IMR-90 (cell line): ENCODE results near the gene PLCL2. TPM values are rescaled to one million over a fixed set of nuclear protein-coding genes. Genes with fewer than 3 reads are reported as not detected.

Experiments used
- ATAC-seq: fragments of 200-7000 bp; cut with Tn5 transposase; 2 replicates; pipeline ENCODE4 v1.9.1; 2020; ENCODE audit warnings: low read depth, mild to moderate bottlenecking, moderate library complexity
- BruUV-seq: library from RNA; stranded (reverse); fragments of 400-500 nt; replicated peaks from 2 replicates; lab custom pipeline; 2021; lab: Mats Ljungman, UMichigan
- CTCF ChIA-PET: fragments of 300-600 bp; formaldehyde crosslinking; extraction: SDS; loops from one replicate; lab custom pipeline; 2021; ENCODE audit warnings: antibody characterized with exemption; lab: Yijun Ruan, JAX
- POLR2A ChIA-PET: fragments of 300-600 bp; sonication (Branson Sonifier 250); formaldehyde crosslinking; loops from one replicate; lab custom pipeline; 2022; ENCODE audit warnings: antibody characterized with exemption; ENCODE audit not compliant: unreplicated experiment; lab: Charles Lee
- DNase-seq: peaks from one replicate; pipeline ENCODE4 v3.0.0; 2013
- H2AFZ ChIP-seq: replicated peaks from 2 replicates; pipeline ENCODE3; 2013; ENCODE audit warnings: low read length, mild to moderate bottlenecking; ENCODE audit not compliant: poor library complexity
- H2AK5ac ChIP-seq: 2 replicates; pipeline ENCODE4 v1.6.1; 2013; ENCODE audit warnings: low read depth, low read length, inconsistent platforms
- H2AK9ac ChIP-seq: replicated peaks from 2 replicates; pipeline ENCODE3; 2013; ENCODE audit warnings: mild to moderate bottlenecking, low read depth, low read length, moderate library complexity; ENCODE audit not compliant: poor library complexity
- H2BK120ac ChIP-seq: 2 replicates; pipeline ENCODE4 v1.6.1; 2013; ENCODE audit warnings: low read depth, low read length, inconsistent platforms
- H2BK15ac ChIP-seq: 3 replicates; pipeline ENCODE4 v1.6.1; 2013; ENCODE audit warnings: low read depth, low read length, inconsistent platforms
- H2BK20ac ChIP-seq: 2 replicates; pipeline ENCODE4 v1.6.1; 2013; ENCODE audit warnings: low read depth, mild to moderate bottlenecking, inconsistent platforms, low read length, moderate library complexity
- H2BK5ac ChIP-seq: 2 replicates; pipeline ENCODE4 v1.6.1; 2013; ENCODE audit warnings: mild to moderate bottlenecking, low read depth, low read length, inconsistent platforms; ENCODE audit not compliant: poor library complexity, severe bottlenecking
- H3K14ac ChIP-seq: replicated peaks from 2 replicates; pipeline ENCODE4 v1.6.1; 2013; ENCODE audit warnings: low read depth, low read length, inconsistent platforms
- H3K18ac ChIP-seq: 2 replicates; pipeline ENCODE4 v1.6.1; 2013; ENCODE audit warnings: low read depth, low read length, control low read depth
- H3K23ac ChIP-seq: 2 replicates; pipeline ENCODE4 v1.6.1; 2013; ENCODE audit warnings: low read depth, low read length, inconsistent platforms
- H3K27ac ChIP-seq: 2 replicates; pipeline ENCODE4 v1.5.1; 2013; ENCODE audit warnings: mild to moderate bottlenecking, control low read depth, low read length; ENCODE audit not compliant: insufficient read depth
- H3K27me3 ChIP-seq: 2 replicates; pipeline ENCODE4 v1.6.1; 2013; ENCODE audit warnings: low read length; ENCODE audit not compliant: control insufficient read depth, insufficient read depth
- H3K36me3 ChIP-seq: 2 replicates; pipeline ENCODE4 v1.6.1; 2013; ENCODE audit warnings: low read length, mixed read lengths; ENCODE audit not compliant: control insufficient read depth, insufficient read depth
- H3K4ac ChIP-seq: 2 replicates; pipeline ENCODE4 v1.6.1; 2013; ENCODE audit warnings: low read depth, low read length, inconsistent platforms
- H3K4me1 ChIP-seq: 2 replicates; pipeline ENCODE4 v1.6.1; 2013; ENCODE audit warnings: low read length, mixed read lengths; ENCODE audit not compliant: control insufficient read depth, insufficient read depth
- H3K4me2 ChIP-seq: 2 replicates; pipeline ENCODE4 v1.6.1; 2013; ENCODE audit warnings: low read depth, mild to moderate bottlenecking, control low read depth, low read length, moderate library complexity
- H3K4me3 ChIP-seq: 2 replicates; pipeline ENCODE4 v1.5.1; 2013; ENCODE audit warnings: low read depth, mild to moderate bottlenecking, control low read depth, low read length, moderate library complexity; ENCODE audit not compliant: insufficient read depth
- H3K56ac ChIP-seq: 2 replicates; pipeline ENCODE4 v1.6.1; 2013; ENCODE audit warnings: low read length, inconsistent platforms; ENCODE audit not compliant: insufficient read depth; ENCODE audit errors: extremely low read depth
- H3K79me1 ChIP-seq, 2 experiments: 2 replicates each; pipeline ENCODE4 v1.6.1; 2013; ENCODE audit warnings: low read length in 2 of 2, inconsistent platforms in 1 of 2, low read depth in 1 of 2
- H3K9ac ChIP-seq: 2 replicates; pipeline ENCODE4 v1.6.1; 2013; ENCODE audit warnings: low read depth, low read length, control low read depth
- H3K9me1 ChIP-seq: 2 replicates; pipeline ENCODE4 v1.6.1; 2013; ENCODE audit warnings: low read length, inconsistent platforms; ENCODE audit not compliant: insufficient read depth
- H3K9me3 ChIP-seq: 2 replicates; pipeline ENCODE4 v1.6.1; 2013; ENCODE audit warnings: low read length; ENCODE audit not compliant: control insufficient read depth, insufficient read depth
- H4K20me1 ChIP-seq: 2 replicates; pipeline ENCODE4 v1.6.1; 2013; ENCODE audit warnings: low read length, inconsistent platforms; ENCODE audit not compliant: insufficient read depth
- H4K5ac ChIP-seq: 2 replicates; pipeline ENCODE4 v1.6.1; 2013; ENCODE audit warnings: mild to moderate bottlenecking, low read depth, low read length, control low read depth
- H4K8ac ChIP-seq, 2 experiments: 2 replicates each; pipeline ENCODE4 v1.6.1; 2013; ENCODE audit warnings: low read depth in 2 of 2, low read length in 2 of 2, control low read depth in 1 of 2, inconsistent platforms in 1 of 2
- H4K91ac ChIP-seq: 2 replicates; pipeline ENCODE4 v1.6.1; 2013; ENCODE audit warnings: low read depth, low read length, inconsistent platforms; ENCODE audit not compliant: insufficient read depth
- BHLHE40 ChIP-seq: fragments of 150-350 bp; IDR thresholded peaks from 2 replicates; pipeline ENCODE4 v1.6.1; 2016; ENCODE audit warnings: mild to moderate bottlenecking, low read depth, low read length
- WGBS, 2 experiments: methylation state at CpG; one replicate each; pipeline versions ENCODE4 v1.1.5 to v1.1.7; 2013; ENCODE audit warnings: missing lambda C conversion rate in 2 of 2; ENCODE audit not compliant: insufficient read length in 1 of 2; ENCODE audit errors: extremely low coverage in 2 of 2; 5-methylcytosine and 5-hydroxymethylcytosine counted together
- dilution Hi-C: fragments of 300-500 bp; cut with HindIII; formaldehyde crosslinking; loops from one replicate; pipeline ENCODE4 v1.14.3; 2018; ENCODE audit warnings: low sequenced_read_pairs; ENCODE audit not compliant: unreplicated experiment
- in situ Hi-C: fragments of 300-500 bp; cut with MboI; formaldehyde crosslinking; loops from 3 replicates; pipeline ENCODE4 v1.14.3; 2019; ENCODE audit warnings: low sequenced_read_pairs, inconsistent platforms, mixed read lengths
- intact Hi-C: fragments of 100-400 bp; cut with micrococcal nuclease; formaldehyde crosslinking; loops from 2 replicates; pipeline ENCODE4 v1.10.0; 2022
- polyA plus RNA-seq, 3 experiments: library from polyadenylated mRNA; depleted of rRNA; stranded (reverse); fragments of >200 nt; gene quantifications; 2 replicates each; pipeline ENCODE4 v1.2.3, GENCODE V29; 2012; ENCODE audit warnings: low replicate concordance in 1 of 3
- total RNA-seq: library from RNA; depleted of rRNA; stranded (reverse); fragments of >200 nt; gene quantifications from 2 replicates; pipeline ENCODE4 v1.2.3, GENCODE V29; 2012

Gene PLCL2
- total and polyA plus RNA-seq, 2 of the 4 experiments (the other 2 are of a cell fraction), result 0.92 to 3.8 TPM

- Histone ChIP-seq H2AK5ac (no peak overlapping the region), H4K91ac (no peak overlapping the region), H3K27ac (no peak overlapping the region), H3K4me1 (no peaks in the 10 kb centered on the region), H4K20me1 (no peaks in the 10 kb centered on the region), H3K79me1 (no peaks in the 10 kb centered on the region), H3K36me3 (no peaks in the 10 kb centered on the region), H2AK9ac (no peak overlapping the region), H4K8ac (no peak overlapping the region), H3K4me3 (no peak overlapping the region), H3K9me3 (no peaks in the 10 kb centered on the region), H3K56ac (no peak overlapping the region), H2BK5ac (no peak overlapping the region), H4K5ac (no peak overlapping the region), H3K14ac (no peak overlapping the region), H2AFZ (no peak overlapping the region), H3K9ac (no peak overlapping the region), H2BK20ac (no peak overlapping the region), H3K4me2 (no peak overlapping the region), H3K27me3 (no peaks in the 10 kb centered on the region), H3K9me1 (no peaks in the 10 kb centered on the region), H3K18ac (no peak overlapping the region), H3K23ac (no peak overlapping the region), H2BK120ac (no peak overlapping the region), H3K4ac (no peak overlapping the region), H2BK15ac (no peak overlapping the region)
- DNase-seq, result no peak
- no CpG with 5 or more reads among the region's 3 CpGs for WGBS, 2 experiments
- dilution Hi-C loops (no loop called here), in situ Hi-C loops (no loop called here), intact Hi-C loops (no loop called here)
- no peak for TF ChIP-seq BHLHE40
- BruUV-seq, result no TSS peak
- ATAC-seq, result no peak
- POLR2A ChIA-PET, result no interaction called here
- CTCF ChIA-PET, result no interaction called here
Measured at GRCh38 chr3:16998236-16998923, 113.6 kb downstream of the PLCL2 start.
